Osteocyte (in vitro differentiated cells): ENCODE data around the gene CRY1. TPM values are rescaled to one million over a fixed set of nuclear protein-coding genes. Genes with fewer than 3 reads are reported as not detected.
A peak's percentile ranks its signal among the peaks of the same experiment; 100 is the strongest.
"Not testable (repeated sequence)": the region's sequence is repeated elsewhere in the genome, so short reads cannot be mapped to it uniquely, and the experiment has no call there.

ENCODE experiments used
- DNase-seq: peaks from one replicate; pipeline ENCODE4 v3.0.0; 2021; ENCODE audit warnings: mixed read lengths; ENCODE audit not compliant: unreplicated experiment; ENCODE audit errors: extremely low spot score
- H3K27ac Mint-ChIP-seq: one replicate; pipeline ENCODE4 v1.8.0; 2021; ENCODE audit warnings: mild to moderate bottlenecking, mixed read lengths; ENCODE audit not compliant: unreplicated experiment
- H3K27me3 Mint-ChIP-seq: one replicate; pipeline ENCODE4 v1.8.0; 2021; ENCODE audit warnings: mixed read lengths; ENCODE audit not compliant: unreplicated experiment
- H3K36me3 Mint-ChIP-seq: one replicate; pipeline ENCODE4 v1.8.0; 2021; ENCODE audit warnings: mixed read lengths; ENCODE audit not compliant: unreplicated experiment
- H3K4me1 Mint-ChIP-seq: one replicate; pipeline ENCODE4 v1.8.0; 2021; ENCODE audit warnings: mixed read lengths; ENCODE audit not compliant: unreplicated experiment
- H3K4me3 Mint-ChIP-seq: one replicate; pipeline ENCODE4 v1.8.0; 2021; ENCODE audit warnings: mild to moderate bottlenecking, moderate library complexity, mixed read lengths; ENCODE audit not compliant: unreplicated experiment
- H3K9me3 Mint-ChIP-seq: one replicate; pipeline ENCODE4 v1.8.0; 2021; ENCODE audit warnings: mixed read lengths; ENCODE audit not compliant: unreplicated experiment
- total RNA-seq: library from RNA; stranded (reverse); gene quantifications from 2 replicates; pipeline ENCODE4 v1.2.1, GENCODE V29; 2021
- TF ChIP-seq, protein P1 (sequence below): fragments of 200-600 bp; sonication (generic); IDR thresholded peaks from 2 replicates; pipeline ENCODE4 v1.5.0; 2021; ENCODE audit warnings: antibody characterized with exemption, mild to moderate bottlenecking, moderate library complexity

CRY1 gene
- total RNA-seq, 1 donor from 2014 or later, result 25.7 TPM

DNA sequence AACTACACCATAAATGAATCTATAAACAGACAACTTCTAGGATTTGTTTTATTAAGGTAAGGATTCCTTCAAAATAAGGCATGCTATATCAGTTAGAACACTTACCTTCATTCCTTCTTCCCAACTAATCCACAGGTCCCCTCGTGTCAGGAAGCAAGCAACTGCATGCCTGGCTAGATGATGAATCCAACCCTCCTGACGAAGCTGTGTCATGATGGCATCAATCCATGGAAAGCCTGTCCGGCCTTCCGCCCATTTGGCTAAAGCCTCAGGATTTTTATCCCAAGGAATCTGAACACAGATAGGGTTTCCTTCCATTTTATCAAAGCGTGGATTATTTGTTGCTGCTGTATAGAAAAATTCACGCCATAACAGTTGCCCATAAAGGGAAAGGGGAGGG lies 93.9 kb downstream of the CRY1 start:
- Mint-ChIP-seq H3K4me3 (no peak overlapping the region), H3K4me1 (peaks cover 11% of the 10 kb centered on the region), H3K27me3 (no peaks in the 10 kb centered on the region), H3K36me3 (peaks cover 23% of the 10 kb centered on the region), H3K9me3 (no peaks in the 10 kb centered on the region), H3K27ac (no peak overlapping the region)
- TF ChIP-seq, protein P1, sequence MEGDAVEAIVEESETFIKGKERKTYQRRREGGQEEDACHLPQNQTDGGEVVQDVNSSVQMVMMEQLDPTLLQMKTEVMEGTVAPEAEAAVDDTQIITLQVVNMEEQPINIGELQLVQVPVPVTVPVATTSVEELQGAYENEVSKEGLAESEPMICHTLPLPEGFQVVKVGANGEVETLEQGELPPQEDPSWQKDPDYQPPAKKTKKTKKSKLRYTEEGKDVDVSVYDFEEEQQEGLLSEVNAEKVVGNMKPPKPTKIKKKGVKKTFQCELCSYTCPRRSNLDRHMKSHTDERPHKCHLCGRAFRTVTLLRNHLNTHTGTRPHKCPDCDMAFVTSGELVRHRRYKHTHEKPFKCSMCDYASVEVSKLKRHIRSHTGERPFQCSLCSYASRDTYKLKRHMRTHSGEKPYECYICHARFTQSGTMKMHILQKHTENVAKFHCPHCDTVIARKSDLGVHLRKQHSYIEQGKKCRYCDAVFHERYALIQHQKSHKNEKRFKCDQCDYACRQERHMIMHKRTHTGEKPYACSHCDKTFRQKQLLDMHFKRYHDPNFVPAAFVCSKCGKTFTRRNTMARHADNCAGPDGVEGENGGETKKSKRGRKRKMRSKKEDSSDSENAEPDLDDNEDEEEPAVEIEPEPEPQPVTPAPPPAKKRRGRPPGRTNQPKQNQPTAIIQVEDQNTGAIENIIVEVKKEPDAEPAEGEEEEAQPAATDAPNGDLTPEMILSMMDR, result no peak
- no peak for DNase-seq

DNA sequence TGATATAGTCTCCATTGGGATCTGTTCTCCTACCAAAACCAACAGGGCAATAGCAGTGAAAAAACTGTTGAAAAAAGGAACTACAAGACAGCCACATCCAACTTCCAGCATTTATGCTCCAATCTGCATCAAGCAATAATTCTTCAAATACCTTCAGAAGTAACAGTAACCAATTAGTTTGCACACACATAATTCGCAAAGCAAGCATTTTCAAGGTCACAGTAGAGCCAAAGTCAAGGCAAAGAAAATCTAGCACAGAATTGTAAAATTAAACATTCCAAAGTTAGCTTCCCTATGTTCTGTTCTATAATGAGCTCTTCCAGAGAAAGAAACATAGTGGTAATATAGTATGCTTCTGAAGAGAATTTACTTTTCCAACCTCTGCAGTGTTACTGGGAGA lies 95.4 kb downstream of the CRY1 start:
- peaks cover 19% of the 10 kb centered on the region for H3K4me1 Mint-ChIP-seq
- no peak overlapping the region for H3K4me3 Mint-ChIP-seq
- no peak overlapping the region for H3K27ac Mint-ChIP-seq
- H3K9me3 Mint-ChIP-seq, result no peaks in the 10 kb centered on the region
- DNase-seq, result no peak
- TF ChIP-seq, protein P1, result no peak
- H3K27me3 Mint-ChIP-seq, result no peaks in the 10 kb centered on the region
- H3K36me3 Mint-ChIP-seq, result peaks cover 23% of the 10 kb centered on the region

DNA sequence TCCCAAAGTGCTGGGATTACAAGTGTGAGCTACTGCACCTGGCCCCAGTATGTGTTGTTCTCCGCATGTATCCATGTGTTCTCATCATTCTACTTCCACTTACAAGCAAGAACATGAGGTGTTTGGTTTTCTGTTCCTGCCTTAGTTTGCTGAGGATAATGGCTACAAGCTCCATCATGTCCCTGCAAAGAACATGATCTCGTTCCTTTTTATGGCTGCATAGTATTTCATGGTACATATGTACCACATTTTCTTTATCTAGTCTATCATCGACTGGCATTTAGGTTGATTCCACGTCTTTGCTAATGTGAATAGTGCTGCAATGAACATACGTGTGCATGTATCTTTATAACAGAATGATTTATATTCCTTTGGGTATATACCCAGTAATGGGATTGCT lies 97.2 kb downstream of the CRY1 start:
- H3K9me3 Mint-ChIP-seq, H3K27ac Mint-ChIP-seq, DNase-seq, H3K4me3 Mint-ChIP-seq, H3K27me3 Mint-ChIP-seq: not testable (repeated sequence)
- peaks cover 23% of the 10 kb centered on the region for H3K36me3 Mint-ChIP-seq
- peaks cover 19% of the 10 kb centered on the region for H3K4me1 Mint-ChIP-seq

DNA sequence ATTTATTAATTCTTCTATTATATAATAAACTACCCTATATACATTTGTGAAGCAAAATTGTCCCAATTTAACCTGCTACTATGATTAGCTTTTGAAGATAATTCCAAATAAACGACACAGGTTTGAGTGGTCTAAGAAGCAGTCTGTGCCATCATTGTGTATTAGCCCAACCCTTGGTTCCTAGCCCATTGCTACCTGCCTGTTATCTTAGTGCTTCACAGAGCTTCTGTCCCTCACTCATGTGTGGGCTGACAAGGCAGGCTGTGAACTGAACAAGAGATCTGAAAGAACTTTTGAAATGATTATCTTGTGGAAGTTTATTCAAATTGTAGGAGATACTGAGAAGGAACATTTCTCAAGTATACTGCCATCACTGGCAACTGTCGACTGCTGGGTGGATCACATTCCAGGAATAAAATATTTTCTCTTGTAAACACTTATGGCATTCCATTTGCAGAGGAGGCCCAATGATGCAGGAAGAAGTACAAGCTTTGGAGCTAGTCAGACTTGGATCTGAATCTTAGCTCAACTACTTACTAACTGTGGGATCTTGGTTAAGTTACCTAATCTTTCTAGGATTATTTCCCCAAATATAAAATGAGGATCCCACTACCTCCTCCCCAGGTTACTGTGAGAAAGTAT lies 98.6 kb downstream of the CRY1 start:
- Mint-ChIP-seq H3K27me3 (no peaks in the 10 kb centered on the region), H3K9me3 (no peaks in the 10 kb centered on the region), H3K4me3 (no peak overlapping the region), H3K27ac (peak overlapping the region; percentile 76), H3K36me3 (peaks cover 21% of the 10 kb centered on the region), H3K4me1 (peaks cover 19% of the 10 kb centered on the region)
- no peak for DNase-seq
- TF ChIP-seq, protein P1, result no peak

DNA sequence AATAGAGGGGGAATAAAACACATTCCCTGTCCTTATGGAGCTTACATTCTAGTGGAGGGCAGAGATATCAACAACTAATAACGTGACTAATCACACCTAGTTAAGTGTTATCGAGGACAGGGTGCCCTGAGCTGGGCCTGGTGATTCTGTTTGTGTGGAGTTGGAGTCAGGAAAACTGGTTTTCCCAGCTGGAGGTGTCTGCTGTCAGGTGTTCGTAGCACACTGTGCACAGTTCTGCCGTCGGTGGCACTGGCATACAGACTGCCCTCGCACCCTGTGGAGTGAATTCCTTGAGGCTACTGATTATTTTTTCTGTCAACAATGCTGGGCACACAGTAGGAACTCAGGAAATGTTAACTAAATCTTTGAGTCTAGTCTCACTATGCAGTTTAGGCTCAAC lies 105.5 kb downstream of the CRY1 start:
- Mint-ChIP-seq H3K36me3 (peaks cover 25% of the 10 kb centered on the region), H3K4me3 (peak overlapping the region; percentile 94)

More for the DNA sequence above, 105.5 kb downstream of the CRY1 start:
- DNase-seq, result no peak
- TF ChIP-seq, protein P1, result no peak
- H3K4me1 Mint-ChIP-seq, result peaks cover 30% of the 10 kb centered on the region
- H3K9me3 Mint-ChIP-seq, result no peaks in the 10 kb centered on the region
- H3K27me3 Mint-ChIP-seq, result no peaks in the 10 kb centered on the region
- H3K27ac Mint-ChIP-seq, result peak overlapping the region; percentile 98
